Panc1 (cell line): Measurements from ENCODE around the gene SH2D3C. TPM values are rescaled to one million over a fixed set of nuclear protein-coding genes. Genes with fewer than 3 reads are reported as not detected.

ENCODE experiments used
- ATAC-seq: fragments of 200-7000 bp; cut with Tn5 transposase; 2 replicates; pipeline ENCODE4 v1.9.1; 2020; ENCODE audit warnings: mild to moderate bottlenecking, moderate library complexity
- BruUV-seq: library from RNA; stranded (reverse); fragments of 400-500 nt; replicated peaks from 2 replicates; lab custom pipeline; 2021; lab: Mats Ljungman, UMichigan
- CTCF ChIA-PET: fragments of 300-600 bp; sonication (Branson Sonifier 250); formaldehyde crosslinking; loops from one replicate; lab custom pipeline; 2022; ENCODE audit warnings: antibody characterized with exemption; lab: Charles Lee
- POLR2A ChIA-PET: fragments of 300-600 bp; sonication (Branson Sonifier 250); formaldehyde crosslinking; loops from one replicate; lab custom pipeline; 2022; ENCODE audit warnings: antibody characterized with exemption; lab: Charles Lee
- DNase-seq: peaks from one replicate; pipeline ENCODE4 v3.0.0-alpha.2; 2010; ENCODE audit warnings: low read depth, low spot score
- H3K27ac ChIP-seq: 2 replicates; pipeline ENCODE4 v1.5.1; 2011; ENCODE audit warnings: mild to moderate bottlenecking, low read length, inconsistent platforms
- H3K27me3 ChIP-seq: fragments of 200-500 bp; sonication (Bioruptor generic); 2 replicates; pipeline ENCODE4 v1.6.0; 2014; ENCODE audit warnings: low read length, inconsistent platforms; ENCODE audit not compliant: control insufficient read depth, insufficient read depth
- H3K36me3 ChIP-seq: fragments of 200-500 bp; sonication (Bioruptor generic); 2 replicates; pipeline ENCODE4 v1.5.1; 2014; ENCODE audit warnings: inconsistent platforms, mild to moderate bottlenecking, low read length, moderate library complexity; ENCODE audit not compliant: control insufficient read depth, insufficient read depth
- H3K4me1 ChIP-seq: 2 replicates; pipeline ENCODE4 v1.5.1; 2011; ENCODE audit warnings: inconsistent platforms, mild to moderate bottlenecking, low read length, moderate library complexity; ENCODE audit not compliant: control insufficient read depth, insufficient read depth
- H3K4me3 ChIP-seq, 2 experiments: 2 replicates each; pipeline ENCODE4 v1.5.1; 2011 to 2012; ENCODE audit warnings: low read depth in 2 of 2, low read length in 2 of 2, mild to moderate bottlenecking in 2 of 2, inconsistent platforms in 1 of 2, moderate library complexity in 1 of 2
- H3K9me3 ChIP-seq: fragments of 200-500 bp; sonication (Bioruptor generic); 2 replicates; pipeline ENCODE4 v1.5.1; 2014; ENCODE audit warnings: low read depth, mild to moderate bottlenecking, inconsistent platforms, low read length, moderate library complexity; ENCODE audit not compliant: control insufficient read depth, insufficient read depth
- CTCF ChIP-seq: fragments of 450-650 bp; IDR thresholded peaks from 2 replicates; pipeline ENCODE4 v1.5.1; 2017; ENCODE audit warnings: mild to moderate bottlenecking
- POLR2AphosphoS5 ChIP-seq: IDR thresholded peaks from 2 replicates; pipeline ENCODE4 v1.6.1; 2012; ENCODE audit warnings: mild to moderate bottlenecking, low read depth, low read length, moderate library complexity
- REST ChIP-seq, 2 experiments: IDR thresholded peaks; 2 replicates each; pipeline ENCODE4 v1.6.1; 2011 to 2012; ENCODE audit warnings: low read depth in 2 of 2, control low read depth in 1 of 2, low read length in 1 of 2, mild to moderate bottlenecking in 1 of 2, moderate library complexity in 1 of 2; ENCODE audit not compliant: insufficient read depth in 1 of 2
- SIN3A ChIP-seq: IDR thresholded peaks from 2 replicates; pipeline ENCODE4 v1.6.1; 2012; ENCODE audit warnings: low read depth, mild to moderate bottlenecking, low read length, moderate library complexity, borderline replicate concordance; ENCODE audit not compliant: insufficient read depth
- TCF7L2 ChIP-seq: IDR thresholded peaks from 2 replicates; pipeline ENCODE4 v1.6.1; 2011; ENCODE audit warnings: mild to moderate bottlenecking, low read depth, low read length, inconsistent platforms
- in situ Hi-C: cut with HindIII; loops from 2 replicates; pipeline ENCODE4 v1.10.0; 2016; ENCODE audit warnings: low sequenced_read_pairs, low pct_unique_long_range_greater_than_20kb
- intact Hi-C: fragments of 100-400 bp; cut with micrococcal nuclease; formaldehyde crosslinking; loops from one replicate; pipeline ENCODE4 v1.10.0; 2022; ENCODE audit not compliant: unreplicated experiment
- total RNA-seq: library from RNA; stranded (reverse); gene quantifications from one replicate; pipeline ENCODE4 v1.2.1, GENCODE V29; 2021; ENCODE audit not compliant: unreplicated experiment

Gene SH2D3C
- total RNA-seq, 1 experiment from 2014 or later: 0.49 TPM

GRCh38 chr9:127739614-127740330 is 38.7 kb downstream of the SH2D3C start:
- Histone ChIP-seq H3K9me3 (no peaks in the 10 kb centered on the region), H3K4me3 (no peak overlapping the region), H3K4me1 (no peaks in the 10 kb centered on the region), H3K36me3 (no peaks in the 10 kb centered on the region), H3K27ac (no peak overlapping the region), H3K27me3 (no peaks in the 10 kb centered on the region)
- POLR2A ChIA-PET: no interaction called here
- ATAC-seq (no peak), DNase-seq (no peak)
- intact Hi-C loops (loop anchor here (5.0 to 10.0 kb wide), 2 partner anchors 155 to 183 kb away; no protein-coding TSS in a partner anchor), in situ Hi-C loops (no loop called here)
- CTCF ChIA-PET: no interaction called here
- no TSS peak for BruUV-seq
- TF ChIP-seq SIN3A (no peak), CTCF (no peak), TCF7L2 (no peak), REST (IDR thresholded peaks at IDR 0.05; ENCODE audit: insufficient read depth in 1 of 2, low read depth in 2 of 2, low read length in 1 of 2) (no peak), POLR2AphosphoS5 (no peak)

- no peak overlapping the region for H3K27ac ChIP-seq
- intact Hi-C loops: loop anchor here (10.0 kb wide), 1 partner anchor 154 kb away; no protein-coding TSS in a partner anchor
- POLR2A ChIA-PET: no interaction called here
Observed at GRCh38 chr9:127738666-127739065, 39.8 kb downstream of the SH2D3C start.

More at GRCh38 chr9:127738666-127739065, 39.8 kb downstream of the SH2D3C start:
- Histone ChIP-seq H3K36me3 (no peaks in the 10 kb centered on the region), H3K27me3 (no peaks in the 10 kb centered on the region), H3K4me3 (no peak overlapping the region), H3K4me1 (no peaks in the 10 kb centered on the region), H3K9me3 (no peaks in the 10 kb centered on the region)
- in situ Hi-C loops: no loop called here
- ATAC-seq (no peak), DNase-seq (no peak)
- no TSS peak for BruUV-seq
- CTCF ChIA-PET: no interaction called here
- TF ChIP-seq REST (IDR thresholded peaks at IDR 0.05; ENCODE audit: insufficient read depth in 1 of 2, low read depth in 2 of 2, low read length in 1 of 2) (no peak), TCF7L2 (no peak), POLR2AphosphoS5 (no peak), CTCF (no peak), SIN3A (no peak)
